ENCODE results near the gene MAGI1.

GRCh38 chr3:65379223-65379622 is 659.5 kb downstream of the MAGI1 start:
- TF ChIP-seq, protein P1, sequence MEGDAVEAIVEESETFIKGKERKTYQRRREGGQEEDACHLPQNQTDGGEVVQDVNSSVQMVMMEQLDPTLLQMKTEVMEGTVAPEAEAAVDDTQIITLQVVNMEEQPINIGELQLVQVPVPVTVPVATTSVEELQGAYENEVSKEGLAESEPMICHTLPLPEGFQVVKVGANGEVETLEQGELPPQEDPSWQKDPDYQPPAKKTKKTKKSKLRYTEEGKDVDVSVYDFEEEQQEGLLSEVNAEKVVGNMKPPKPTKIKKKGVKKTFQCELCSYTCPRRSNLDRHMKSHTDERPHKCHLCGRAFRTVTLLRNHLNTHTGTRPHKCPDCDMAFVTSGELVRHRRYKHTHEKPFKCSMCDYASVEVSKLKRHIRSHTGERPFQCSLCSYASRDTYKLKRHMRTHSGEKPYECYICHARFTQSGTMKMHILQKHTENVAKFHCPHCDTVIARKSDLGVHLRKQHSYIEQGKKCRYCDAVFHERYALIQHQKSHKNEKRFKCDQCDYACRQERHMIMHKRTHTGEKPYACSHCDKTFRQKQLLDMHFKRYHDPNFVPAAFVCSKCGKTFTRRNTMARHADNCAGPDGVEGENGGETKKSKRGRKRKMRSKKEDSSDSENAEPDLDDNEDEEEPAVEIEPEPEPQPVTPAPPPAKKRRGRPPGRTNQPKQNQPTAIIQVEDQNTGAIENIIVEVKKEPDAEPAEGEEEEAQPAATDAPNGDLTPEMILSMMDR (conservative IDR thresholded peaks at IDR 0.05; ENCODE audit: low read length): no peak
- TF ChIP-seq EZH2phosphoT487 (IDR thresholded peaks at IDR 0.05; ENCODE audit: borderline replicate concordance): no peak

Measured in Loucy (cell line).